ENCODE data around the gene PTPRR. TPM values are rescaled to one million over a fixed set of nuclear protein-coding genes. Genes with fewer than 3 reads are reported as not detected.

Gene PTPRR, protein sequence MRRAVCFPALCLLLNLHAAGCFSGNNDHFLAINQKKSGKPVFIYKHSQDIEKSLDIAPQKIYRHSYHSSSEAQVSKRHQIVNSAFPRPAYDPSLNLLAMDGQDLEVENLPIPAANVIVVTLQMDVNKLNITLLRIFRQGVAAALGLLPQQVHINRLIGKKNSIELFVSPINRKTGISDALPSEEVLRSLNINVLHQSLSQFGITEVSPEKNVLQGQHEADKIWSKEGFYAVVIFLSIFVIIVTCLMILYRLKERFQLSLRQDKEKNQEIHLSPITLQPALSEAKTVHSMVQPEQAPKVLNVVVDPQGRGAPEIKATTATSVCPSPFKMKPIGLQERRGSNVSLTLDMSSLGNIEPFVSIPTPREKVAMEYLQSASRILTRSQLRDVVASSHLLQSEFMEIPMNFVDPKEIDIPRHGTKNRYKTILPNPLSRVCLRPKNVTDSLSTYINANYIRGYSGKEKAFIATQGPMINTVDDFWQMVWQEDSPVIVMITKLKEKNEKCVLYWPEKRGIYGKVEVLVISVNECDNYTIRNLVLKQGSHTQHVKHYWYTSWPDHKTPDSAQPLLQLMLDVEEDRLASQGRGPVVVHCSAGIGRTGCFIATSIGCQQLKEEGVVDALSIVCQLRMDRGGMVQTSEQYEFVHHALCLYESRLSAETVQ
- 1.6 and 3.4 TPM in 2 replicates for total RNA-seq (2014; rRNA removed; shearing (Covaris generic))

DNA sequence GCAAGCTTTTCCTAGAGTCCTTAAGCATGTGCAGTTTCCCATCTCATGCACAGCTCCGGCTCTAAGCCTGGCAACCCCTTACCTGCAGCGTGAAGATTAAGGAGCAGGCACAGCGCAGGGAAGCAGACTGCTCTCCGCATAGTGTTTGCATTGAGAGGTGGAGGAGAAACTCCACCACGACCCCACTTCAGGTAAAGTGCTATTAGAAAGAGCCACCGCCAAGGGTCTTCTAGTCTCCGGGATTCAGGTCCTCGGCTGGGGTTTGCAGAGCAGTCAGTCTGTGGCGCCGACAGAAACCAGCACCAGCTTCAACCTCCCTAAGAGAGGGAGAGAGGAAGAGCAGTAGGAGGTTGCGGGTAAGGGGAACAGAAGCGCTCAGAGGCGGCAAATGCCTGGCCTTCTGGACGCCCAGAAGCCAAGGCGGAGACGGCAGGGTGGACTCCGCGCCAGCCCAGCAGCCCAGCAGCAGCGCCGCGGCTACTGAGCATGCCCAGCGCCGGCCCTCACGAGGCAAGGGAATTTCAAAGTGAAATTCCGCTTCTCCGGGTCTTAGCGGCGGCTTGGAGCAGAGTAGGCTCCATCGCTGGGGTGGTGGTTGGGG, at the start of gene PTPRR:
Gene PTPRR (minus strand): TSS at position 488 of the 601 bp plus-strand sequence. CDS start 348 bp downstream, at position 140.
- H3K27me3 ChIP-seq (replicated peaks): peaks cover 5% of the 10 kb centered on the region; the same call in 1 of the 2 replicates
- H3K36me3 ChIP-seq: no peaks in the 10 kb centered on the region
- H3K4me3 ChIP-seq: no peak within 1 kb of the TSS
- H3K27ac ChIP-seq: no peak within 1 kb of the TSS
- no peaks in the 10 kb centered on the region for H3K9me3 ChIP-seq (replicated peaks)
- DNase-seq (ENCODE audit: low read depth in 1 of 2, low spot score in 2 of 2): no peak
- H3K4me1 ChIP-seq (replicated peaks): no peaks in the 10 kb centered on the region

DNA sequence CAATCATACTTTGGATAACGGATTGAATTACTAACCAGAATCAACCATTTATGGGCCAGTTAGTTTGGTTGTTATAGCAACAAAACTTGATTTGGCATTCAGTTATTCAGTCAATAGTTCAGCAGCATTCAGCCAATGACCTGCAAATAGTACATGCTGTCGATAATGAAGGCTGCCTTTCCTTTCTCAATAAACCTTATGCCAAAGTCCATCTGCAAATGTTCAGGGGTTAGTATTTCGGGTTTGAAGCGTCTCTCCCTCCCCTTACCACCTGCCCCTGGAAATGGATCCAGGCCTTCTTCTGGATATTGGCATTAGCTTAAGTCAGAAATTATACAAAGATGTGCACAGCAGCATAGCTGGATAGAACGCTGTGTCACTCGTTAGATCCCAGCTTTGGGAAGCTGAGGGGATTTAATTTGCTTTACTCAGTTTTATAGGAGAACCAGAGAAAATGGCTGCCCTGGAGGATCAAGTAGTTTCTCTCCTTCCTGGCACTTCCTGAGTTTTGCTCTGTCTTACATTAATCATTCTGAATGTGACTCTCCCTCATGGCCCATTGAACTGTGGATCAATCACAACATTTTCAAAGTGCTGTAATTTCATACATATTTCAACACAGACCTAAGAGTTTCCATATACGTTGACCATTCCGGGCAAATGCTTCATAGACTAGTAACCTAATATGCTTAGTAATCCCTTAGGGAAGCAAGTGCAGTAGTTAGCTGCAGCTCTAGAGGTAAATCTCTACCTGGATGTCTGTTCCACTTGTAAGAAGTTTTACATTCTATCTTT, 46.7 kb upstream of the PTPRR start:
- Histone ChIP-seq H3K36me3 (no peaks in the 10 kb centered on the region), H3K4me3 (no peak overlapping the region), H3K9me3 (replicated peaks) (no peaks in the 10 kb centered on the region), H3K4me1 (replicated peaks) (peaks cover 15% of the 10 kb centered on the region), H3K27me3 (replicated peaks) (no peaks in the 10 kb centered on the region), H3K27ac (no peak overlapping the region)
- no peak for DNase-seq (ENCODE audit: low read depth in 1 of 2, low spot score in 2 of 2)

GRCh38 chr12:70966046-70966445, 45.5 kb upstream of the PTPRR start:
- Histone ChIP-seq H3K4me1 (replicated peaks) (peaks cover 6% of the 10 kb centered on the region), H3K4me3 (no peak overlapping the region), H3K9me3 (replicated peaks) (no peaks in the 10 kb centered on the region), H3K27me3 (replicated peaks) (no peaks in the 10 kb centered on the region), H3K36me3 (no peaks in the 10 kb centered on the region), H3K27ac (no peak overlapping the region)
- DNase-seq (ENCODE audit: low read depth in 1 of 2, low spot score in 2 of 2): no peak

DNA sequence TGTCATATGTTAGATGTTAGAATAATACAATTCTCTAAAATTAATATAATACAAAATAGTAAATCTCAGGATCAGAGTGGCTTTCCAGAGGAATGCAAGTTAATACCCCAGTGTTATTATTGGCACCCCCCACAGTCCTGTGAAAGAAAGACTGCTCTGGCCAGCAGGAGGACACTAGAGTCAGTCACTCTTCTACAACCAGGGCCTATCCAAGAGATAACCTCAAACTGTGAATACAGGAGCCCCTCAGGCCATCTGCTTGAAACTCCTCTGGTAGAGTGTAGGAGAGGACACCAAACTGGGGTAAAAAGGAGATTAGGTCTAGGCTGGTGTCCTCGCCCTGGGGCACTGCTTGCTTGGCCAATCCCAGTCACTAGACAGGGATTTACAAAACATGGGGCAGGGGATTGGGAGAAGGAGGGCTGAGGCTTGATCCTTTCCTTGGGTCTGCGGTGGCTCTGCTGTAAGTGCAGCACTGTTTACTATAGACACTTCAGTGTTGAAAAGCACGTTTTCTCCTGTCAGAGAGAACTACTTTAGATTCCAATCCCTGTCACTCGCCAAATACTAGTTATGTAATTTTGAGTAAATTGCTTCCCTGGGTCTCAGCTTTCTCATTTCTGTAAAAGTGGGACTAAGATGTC, 44.5 kb upstream of the PTPRR start:
- no peak overlapping the region for H3K27ac ChIP-seq
- no peaks in the 10 kb centered on the region for H3K27me3 ChIP-seq (replicated peaks)
- H3K9me3 ChIP-seq (replicated peaks): no peaks in the 10 kb centered on the region
- no peak for DNase-seq (ENCODE audit: low read depth in 1 of 2, low spot score in 2 of 2)
- H3K4me1 ChIP-seq (replicated peaks): no peaks in the 10 kb centered on the region
- no peaks in the 10 kb centered on the region for H3K36me3 ChIP-seq
- H3K4me3 ChIP-seq: no peak overlapping the region

DNA sequence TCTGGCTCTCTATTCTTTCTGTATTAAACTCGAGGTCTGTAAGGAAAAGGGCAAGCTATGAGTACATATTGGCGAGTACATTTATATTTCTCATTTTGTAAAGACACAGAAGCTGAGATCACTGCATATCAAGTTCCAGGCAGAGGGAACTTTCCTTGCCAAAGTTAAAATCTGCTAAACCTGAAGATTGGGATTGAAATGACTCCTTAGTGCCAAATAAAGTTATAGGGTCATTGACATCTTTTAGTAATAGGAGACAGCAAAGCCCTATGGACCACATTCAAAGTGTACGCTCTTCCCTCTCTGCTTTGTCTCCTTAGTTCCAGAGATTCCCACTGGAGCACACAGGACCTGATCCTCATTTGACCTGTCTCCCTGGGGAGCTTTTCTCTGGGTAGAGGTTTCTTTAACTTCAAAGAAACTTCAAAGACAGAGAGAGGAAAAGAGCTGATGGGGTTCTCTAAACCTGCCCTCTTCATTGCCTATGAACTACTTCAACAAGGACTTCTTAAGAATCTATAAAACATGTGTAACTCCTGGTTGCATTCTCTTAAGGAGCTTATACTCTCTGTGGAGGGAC, 42.6 kb upstream of the PTPRR start:
- no peak for DNase-seq (ENCODE audit: low read depth in 1 of 2, low spot score in 2 of 2)
- H3K27me3 ChIP-seq (replicated peaks): no peaks in the 10 kb centered on the region
- H3K27ac ChIP-seq: no peak overlapping the region
- H3K4me3 ChIP-seq: no peak overlapping the region
- H3K36me3 ChIP-seq: no peaks in the 10 kb centered on the region
- no peaks in the 10 kb centered on the region for H3K4me1 ChIP-seq (replicated peaks)
- H3K9me3 ChIP-seq (replicated peaks): no peaks in the 10 kb centered on the region

GRCh38 chr12:70962226-70962794, 41.8 kb upstream of the PTPRR start:
- no peaks in the 10 kb centered on the region for H3K4me1 ChIP-seq (replicated peaks)
- no peaks in the 10 kb centered on the region for H3K27me3 ChIP-seq (replicated peaks)
- no peaks in the 10 kb centered on the region for H3K9me3 ChIP-seq (replicated peaks)
- no peak for DNase-seq (ENCODE audit: low read depth in 1 of 2, low spot score in 2 of 2)
- no peaks in the 10 kb centered on the region for H3K36me3 ChIP-seq
- H3K4me3 ChIP-seq: no peak overlapping the region
- H3K27ac ChIP-seq: no peak overlapping the region

DNA sequence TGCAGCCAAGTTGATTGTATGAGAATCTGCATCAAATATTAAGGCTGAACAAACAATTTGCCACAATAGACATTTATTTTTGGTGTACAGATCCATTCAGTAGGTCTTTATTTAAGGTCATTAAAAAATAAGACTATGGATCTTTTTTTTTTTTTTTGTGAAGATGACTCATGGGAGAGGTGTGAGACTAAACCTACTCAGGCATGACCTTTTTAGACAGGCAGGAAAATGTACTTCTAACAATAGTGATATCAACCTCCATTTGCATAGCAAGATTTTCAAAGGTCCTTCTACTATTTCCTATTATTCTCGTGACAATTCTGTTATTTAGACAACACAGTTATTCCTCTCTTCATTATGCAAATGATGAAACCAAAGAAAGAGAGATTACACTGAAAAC, 39.9 kb upstream of the PTPRR start:
- no peaks in the 10 kb centered on the region for H3K27me3 ChIP-seq (replicated peaks)
- no peaks in the 10 kb centered on the region for H3K36me3 ChIP-seq
- no peak for DNase-seq (ENCODE audit: low read depth in 1 of 2, low spot score in 2 of 2)
- no peak overlapping the region for H3K27ac ChIP-seq
- no peaks in the 10 kb centered on the region for H3K9me3 ChIP-seq (replicated peaks)
- H3K4me3 ChIP-seq: no peak overlapping the region
- H3K4me1 ChIP-seq (replicated peaks): no peaks in the 10 kb centered on the region

DNA sequence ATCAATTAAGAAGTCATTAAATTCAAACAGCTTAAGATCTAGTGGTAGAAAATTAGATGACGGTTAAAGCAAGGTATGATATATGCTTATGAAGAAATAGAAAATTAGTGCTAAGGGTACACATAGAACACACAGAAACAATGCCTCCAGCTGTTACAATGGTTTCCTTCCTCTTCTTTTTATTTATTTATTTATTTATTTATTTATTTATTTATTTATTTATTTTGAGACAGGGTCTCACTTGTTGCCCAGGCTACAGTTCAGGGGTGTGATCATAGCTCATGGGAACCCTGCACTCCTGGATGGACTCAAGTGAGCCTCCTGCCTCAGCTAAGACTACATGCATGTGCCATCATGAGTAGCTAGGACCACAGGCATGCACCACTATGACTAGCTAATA, 34.9 kb upstream of the PTPRR start:
- Histone ChIP-seq H3K4me1 (replicated peaks) (no peaks in the 10 kb centered on the region), H3K9me3 (replicated peaks) (no peaks in the 10 kb centered on the region), H3K4me3 (no peak overlapping the region), H3K36me3 (no peaks in the 10 kb centered on the region), H3K27ac (no peak overlapping the region), H3K27me3 (replicated peaks) (no peaks in the 10 kb centered on the region)
- DNase-seq (ENCODE audit: low read depth in 1 of 2, low spot score in 2 of 2): no peak

- peaks cover 17% of the 10 kb centered on the region for H3K4me1 ChIP-seq (replicated peaks)
- H3K4me3 ChIP-seq: no peak overlapping the region
- no peak for DNase-seq (ENCODE audit: low read depth in 1 of 2, low spot score in 2 of 2)
- no peak overlapping the region for H3K27ac ChIP-seq
- no peaks in the 10 kb centered on the region for H3K9me3 ChIP-seq (replicated peaks)
- no peaks in the 10 kb centered on the region for H3K27me3 ChIP-seq (replicated peaks)
- H3K36me3 ChIP-seq: no peaks in the 10 kb centered on the region
Observed at GRCh38 chr12:70950451-70950850, 29.9 kb upstream of the PTPRR start.

GRCh38 chr12:70948976-70949336, 28.4 kb upstream of the PTPRR start:
- Histone ChIP-seq H3K36me3 (no peaks in the 10 kb centered on the region), H3K4me3 (no peak overlapping the region), H3K27me3 (replicated peaks) (no peaks in the 10 kb centered on the region), H3K27ac (peak overlapping the region; percentile 75), H3K4me1 (replicated peaks) (peaks cover 17% of the 10 kb centered on the region), H3K9me3 (replicated peaks) (no peaks in the 10 kb centered on the region)
- no peak for DNase-seq (ENCODE audit: low read depth in 1 of 2, low spot score in 2 of 2)

DNA sequence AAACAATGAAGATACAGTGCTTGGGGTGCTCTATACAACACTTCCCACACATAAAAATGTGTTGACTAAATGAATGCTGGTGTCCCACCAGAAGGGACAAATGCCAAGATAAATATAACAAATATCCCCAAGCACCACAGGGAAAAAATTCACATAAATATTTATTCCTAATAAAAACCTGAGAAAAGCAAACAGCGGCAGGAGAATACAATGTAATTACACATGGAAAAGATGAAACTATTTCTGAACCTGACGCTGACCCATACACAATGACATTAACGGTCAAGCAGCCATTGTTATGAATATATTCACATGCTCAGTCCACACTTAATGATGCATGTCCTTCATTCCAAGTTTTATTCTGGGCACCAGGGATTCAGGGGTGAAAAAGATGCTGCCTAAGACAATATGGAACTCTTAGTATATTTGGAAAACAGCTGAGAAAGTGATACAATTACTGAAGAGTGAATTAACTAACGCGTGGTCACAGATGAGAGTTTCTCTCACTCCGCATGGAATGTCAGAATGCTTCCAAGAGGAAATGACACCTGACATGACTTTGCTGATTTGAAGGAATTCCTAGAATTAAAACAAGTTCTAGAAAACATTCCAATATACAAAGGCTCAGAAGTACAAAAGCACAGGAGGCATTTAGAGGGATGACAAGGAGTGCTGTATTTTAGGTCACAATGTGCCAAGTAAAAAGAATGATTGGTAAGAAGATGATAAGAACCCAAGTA, 27.9 kb upstream of the PTPRR start:
- Histone ChIP-seq H3K9me3 (replicated peaks) (no peaks in the 10 kb centered on the region), H3K27me3 (replicated peaks) (no peaks in the 10 kb centered on the region; the same call in 1 of the 2 replicates), H3K27ac (peak overlapping the region; percentile 75), H3K36me3 (no peaks in the 10 kb centered on the region), H3K4me1 (replicated peaks) (peaks cover 17% of the 10 kb centered on the region), H3K4me3 (no peak overlapping the region)
- DNase-seq (ENCODE audit: low read depth in 1 of 2, low spot score in 2 of 2): peak in 1 of 2 experiments; percentile 76

GRCh38 chr12:70936203-70936813, 15.8 kb upstream of the PTPRR start:
- no peak overlapping the region for H3K4me3 ChIP-seq
- H3K36me3 ChIP-seq: no peaks in the 10 kb centered on the region
- no peak overlapping the region for H3K27ac ChIP-seq
- H3K27me3 ChIP-seq (replicated peaks): no peaks in the 10 kb centered on the region; the same call in 1 of the 2 replicates
- no peak for DNase-seq (ENCODE audit: low read depth in 1 of 2, low spot score in 2 of 2)
- H3K4me1 ChIP-seq (replicated peaks): no peaks in the 10 kb centered on the region
- H3K9me3 ChIP-seq (replicated peaks): no peaks in the 10 kb centered on the region
